DND-41 (cell line): ENCODE results near the gene IDH2.

ENCODE experiments used
- ATAC-seq: fragments of 200-7000 bp; cut with Tn5 transposase; 3 replicates; pipeline ENCODE4 v1.9.1; 2021; ENCODE audit warnings: low read depth; ENCODE audit not compliant: insufficient read depth
- DNase-seq: peaks from one replicate; pipeline ENCODE4 v3.0.0-alpha.2; 2020
- H2AFZ ChIP-seq: 2 replicates; pipeline ENCODE4 v1.6.0; 2012; ENCODE audit warnings: low read depth, low read length
- H3K27ac ChIP-seq: 2 replicates; pipeline ENCODE4 v1.5.1; 2012; ENCODE audit warnings: low read length, inconsistent platforms
- H3K27me3 ChIP-seq: fragments of 200-600 bp; sonication (generic); 2 replicates; pipeline ENCODE4 v1.6.0; 2012; ENCODE audit warnings: low read length, mild to moderate bottlenecking, inconsistent platforms; ENCODE audit not compliant: insufficient read depth, poor library complexity
- H3K36me3 ChIP-seq: 2 replicates; pipeline ENCODE4 v1.5.1; 2012; ENCODE audit warnings: low read length, inconsistent platforms; ENCODE audit not compliant: insufficient read depth
- H3K4me1 ChIP-seq: 2 replicates; pipeline ENCODE4 v1.5.1; 2012; ENCODE audit warnings: mild to moderate bottlenecking, low read length; ENCODE audit not compliant: insufficient read depth
- H3K4me2 ChIP-seq: 2 replicates; pipeline ENCODE4 v1.6.0; 2012; ENCODE audit warnings: mild to moderate bottlenecking, moderate library complexity, low read length, inconsistent platforms; ENCODE audit not compliant: insufficient read depth
- H3K4me3 ChIP-seq, 2 experiments: fragments of 200-600 bp in 1 of 2; shearing (Covaris generic) in 1 of 2; 2 replicates each; pipeline ENCODE4 v1.5.1; 2012 to 2016; ENCODE audit warnings: inconsistent platforms in 2 of 2, low read length in 2 of 2, mild to moderate bottlenecking in 2 of 2, low read depth in 1 of 2, moderate library complexity in 1 of 2
- H3K79me2 ChIP-seq: 2 replicates; pipeline ENCODE4 v1.6.0; 2012; ENCODE audit warnings: low read length, inconsistent platforms; ENCODE audit not compliant: insufficient read depth
- H3K9ac ChIP-seq: 2 replicates; pipeline ENCODE4 v1.6.0; 2012; ENCODE audit warnings: low read depth, mild to moderate bottlenecking, inconsistent platforms, low read length, moderate library complexity
- H3K9me3 ChIP-seq: 2 replicates; pipeline ENCODE4 v1.5.1; 2012; ENCODE audit warnings: low read length, moderate library complexity, mild to moderate bottlenecking, inconsistent platforms; ENCODE audit not compliant: insufficient read depth, severe bottlenecking
- H4K20me1 ChIP-seq: 2 replicates; pipeline ENCODE4 v1.6.0; 2012; ENCODE audit warnings: low read length; ENCODE audit not compliant: insufficient read depth
- EZH2 ChIP-seq: IDR thresholded peaks from 3 replicates; pipeline ENCODE4 v1.6.1; 2012; ENCODE audit warnings: borderline replicate concordance, low read depth, mild to moderate bottlenecking, moderate library complexity, low read length, inconsistent platforms; ENCODE audit not compliant: severe bottlenecking
- TF ChIP-seq, protein P1 (sequence below): IDR thresholded peaks from 2 replicates; pipeline ENCODE4 v1.5.1; 2012; ENCODE audit warnings: borderline replicate concordance, low read length, moderate library complexity, mild to moderate bottlenecking; ENCODE audit not compliant: poor library complexity, severe bottlenecking; ENCODE audit errors: extremely low read depth

The IDH2 gene

GRCh38 chr15:90099072-90099867 is 3.0 kb downstream of the IDH2 start:
- Histone ChIP-seq H3K9me3 (no peaks in the 10 kb centered on the region), H4K20me1 (peaks cover 31% of the 10 kb centered on the region), H3K4me3 (peak overlapping the region in 1 of 2 experiments; percentile 66; a peak in 1 of 4 replicates), H3K36me3 (peaks cover 21% of the 10 kb centered on the region), H3K27ac (peak overlapping the region; percentile 83), H2AFZ (no peak overlapping the region), H3K4me2 (peak overlapping the region; percentile 97), H3K27me3 (no peaks in the 10 kb centered on the region), H3K9ac (peak overlapping the region; percentile 98; the same call in 1 of the 2 replicates), H3K4me1 (peaks cover 57% of the 10 kb centered on the region), H3K79me2 (peaks cover 81% of the 10 kb centered on the region)
- TF ChIP-seq EZH2 = no peak
- TF ChIP-seq, protein P1, sequence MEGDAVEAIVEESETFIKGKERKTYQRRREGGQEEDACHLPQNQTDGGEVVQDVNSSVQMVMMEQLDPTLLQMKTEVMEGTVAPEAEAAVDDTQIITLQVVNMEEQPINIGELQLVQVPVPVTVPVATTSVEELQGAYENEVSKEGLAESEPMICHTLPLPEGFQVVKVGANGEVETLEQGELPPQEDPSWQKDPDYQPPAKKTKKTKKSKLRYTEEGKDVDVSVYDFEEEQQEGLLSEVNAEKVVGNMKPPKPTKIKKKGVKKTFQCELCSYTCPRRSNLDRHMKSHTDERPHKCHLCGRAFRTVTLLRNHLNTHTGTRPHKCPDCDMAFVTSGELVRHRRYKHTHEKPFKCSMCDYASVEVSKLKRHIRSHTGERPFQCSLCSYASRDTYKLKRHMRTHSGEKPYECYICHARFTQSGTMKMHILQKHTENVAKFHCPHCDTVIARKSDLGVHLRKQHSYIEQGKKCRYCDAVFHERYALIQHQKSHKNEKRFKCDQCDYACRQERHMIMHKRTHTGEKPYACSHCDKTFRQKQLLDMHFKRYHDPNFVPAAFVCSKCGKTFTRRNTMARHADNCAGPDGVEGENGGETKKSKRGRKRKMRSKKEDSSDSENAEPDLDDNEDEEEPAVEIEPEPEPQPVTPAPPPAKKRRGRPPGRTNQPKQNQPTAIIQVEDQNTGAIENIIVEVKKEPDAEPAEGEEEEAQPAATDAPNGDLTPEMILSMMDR = no peak
- ATAC-seq = peak; percentile 46
- peak; percentile 65 for DNase-seq

DNA sequence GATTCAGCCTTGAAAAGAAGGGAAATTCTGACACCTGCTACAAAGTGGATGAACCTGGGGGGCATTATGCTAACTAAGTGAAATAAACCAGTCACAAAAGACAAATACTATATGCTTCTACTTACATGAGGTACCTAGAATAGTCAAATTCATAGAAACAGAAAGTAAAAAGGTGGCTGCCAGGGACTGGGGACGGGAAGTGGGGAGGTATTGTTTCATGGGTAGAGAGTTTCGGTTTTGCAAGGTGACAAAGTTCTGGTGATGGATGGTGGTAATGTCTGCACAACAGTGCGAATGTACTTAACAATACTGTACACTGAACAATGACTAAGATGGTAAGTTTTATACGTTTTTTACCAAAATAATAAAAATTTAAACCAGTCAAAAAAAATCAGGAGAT is 4.8 kb downstream of the IDH2 start:
- H4K20me1 ChIP-seq = peaks cover 35% of the 10 kb centered on the region
- H2AFZ ChIP-seq = no peak overlapping the region
- H3K4me1 ChIP-seq = peaks cover 49% of the 10 kb centered on the region
- H3K27ac ChIP-seq = peak overlapping the region; percentile 61; the same call in 1 of the 2 replicates
- peak overlapping the region; percentile 97 for H3K4me2 ChIP-seq
- DNase-seq (peak; percentile 67), ATAC-seq (peak; percentile 66)
- no peak for TF ChIP-seq EZH2
- TF ChIP-seq, protein P1 = no peak
- H3K36me3 ChIP-seq = peaks cover 25% of the 10 kb centered on the region
- peaks cover 93% of the 10 kb centered on the region for H3K79me2 ChIP-seq
- peak overlapping the region; percentile 33; the same call in 1 of the 2 replicates for H3K9ac ChIP-seq
- no peaks in the 10 kb centered on the region for H3K27me3 ChIP-seq
- H3K4me3 ChIP-seq = no peak overlapping the region
- no peaks in the 10 kb centered on the region for H3K9me3 ChIP-seq

DNA sequence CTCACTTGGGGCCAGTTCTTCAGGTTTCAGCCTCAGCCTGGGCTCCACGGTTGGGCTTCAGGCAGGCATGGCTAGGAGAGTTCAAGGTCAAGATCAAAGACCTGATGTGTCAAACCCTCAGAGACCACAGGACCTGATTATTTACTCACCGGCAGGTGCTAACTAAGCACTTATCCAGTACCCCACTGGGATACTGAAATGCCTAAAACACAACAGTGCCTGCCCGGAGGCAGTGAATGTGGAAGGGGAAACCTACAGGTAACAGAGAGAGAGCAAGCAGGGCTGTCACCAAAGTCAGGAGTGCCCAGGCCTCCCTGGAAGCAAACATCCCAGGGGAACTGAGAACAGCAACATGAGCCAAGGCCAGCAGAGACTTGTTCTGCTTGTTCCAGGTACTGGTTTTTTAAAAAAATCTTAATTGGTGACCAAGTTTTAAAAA is 6.7 kb downstream of the IDH2 start:
- peaks cover 36% of the 10 kb centered on the region for H3K36me3 ChIP-seq
- H4K20me1 ChIP-seq = peaks cover 45% of the 10 kb centered on the region
- no peak overlapping the region for H3K4me2 ChIP-seq
- no peaks in the 10 kb centered on the region for H3K9me3 ChIP-seq
- no peak for TF ChIP-seq EZH2
- TF ChIP-seq, protein P1 = no peak
- no peaks in the 10 kb centered on the region for H3K27me3 ChIP-seq
- H3K27ac ChIP-seq = no peak overlapping the region
- peaks cover 38% of the 10 kb centered on the region for H3K4me1 ChIP-seq
- DNase-seq (no peak), ATAC-seq (no peak)
- H3K9ac ChIP-seq = no peak overlapping the region
- no peak overlapping the region for H3K4me3 ChIP-seq
- peaks cover 90% of the 10 kb centered on the region for H3K79me2 ChIP-seq
- no peak overlapping the region for H2AFZ ChIP-seq
